Suprapubic skin (tissue), 4 donors: Measurements from ENCODE around the gene NOSIP.

Source experiments
- POLR2A ChIP-seq, 2 donors: fragments of 450-650 bp; IDR thresholded peaks; one replicate each; pipeline ENCODE4 v1.6.1; 2017; ENCODE audit warnings: antibody characterized with exemption in 2 of 2, mild to moderate bottlenecking in 2 of 2, moderate library complexity in 2 of 2
- POLR2AphosphoS5 ChIP-seq, 3 donors: sonication (generic); formaldehyde crosslinking; IDR thresholded peaks; one replicate each; pipeline ENCODE4 v1.6.1; 2017; ENCODE audit warnings: antibody characterized with exemption in 3 of 3
- TF ChIP-seq, protein P1 (sequence below), 2 donors: fragments of 200-600 bp in 1 of 2; fragments of 450-650 bp in 1 of 2; sonication (generic) in 1 of 2; IDR thresholded peaks; one replicate each; pipeline ENCODE4 v1.5.1; 2016 to 2019; ENCODE audit warnings: antibody characterized with exemption in 2 of 2, mild to moderate bottlenecking in 1 of 2, moderate library complexity in 1 of 2

DNA sequence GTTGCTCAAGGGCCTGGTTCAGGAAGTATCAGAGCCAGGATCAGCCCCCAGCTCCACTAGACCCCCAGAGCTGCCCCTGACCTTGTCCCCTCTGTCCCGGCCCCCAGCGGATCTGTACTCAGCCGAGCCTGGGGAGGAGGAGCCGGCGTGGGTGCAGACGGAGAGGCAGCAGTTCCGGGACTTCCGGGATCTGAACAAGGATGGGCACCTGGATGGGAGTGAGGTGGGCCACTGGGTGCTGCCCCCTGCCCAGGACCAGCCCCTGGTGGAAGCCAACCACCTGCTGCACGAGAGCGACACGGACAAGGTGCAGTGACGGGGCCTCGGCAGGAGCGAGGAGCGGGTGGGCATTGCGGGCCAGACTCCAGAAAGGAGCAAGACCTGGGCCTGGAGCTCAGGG lies 37.9 kb downstream of the NOSIP start:
- TF ChIP-seq, protein P1, sequence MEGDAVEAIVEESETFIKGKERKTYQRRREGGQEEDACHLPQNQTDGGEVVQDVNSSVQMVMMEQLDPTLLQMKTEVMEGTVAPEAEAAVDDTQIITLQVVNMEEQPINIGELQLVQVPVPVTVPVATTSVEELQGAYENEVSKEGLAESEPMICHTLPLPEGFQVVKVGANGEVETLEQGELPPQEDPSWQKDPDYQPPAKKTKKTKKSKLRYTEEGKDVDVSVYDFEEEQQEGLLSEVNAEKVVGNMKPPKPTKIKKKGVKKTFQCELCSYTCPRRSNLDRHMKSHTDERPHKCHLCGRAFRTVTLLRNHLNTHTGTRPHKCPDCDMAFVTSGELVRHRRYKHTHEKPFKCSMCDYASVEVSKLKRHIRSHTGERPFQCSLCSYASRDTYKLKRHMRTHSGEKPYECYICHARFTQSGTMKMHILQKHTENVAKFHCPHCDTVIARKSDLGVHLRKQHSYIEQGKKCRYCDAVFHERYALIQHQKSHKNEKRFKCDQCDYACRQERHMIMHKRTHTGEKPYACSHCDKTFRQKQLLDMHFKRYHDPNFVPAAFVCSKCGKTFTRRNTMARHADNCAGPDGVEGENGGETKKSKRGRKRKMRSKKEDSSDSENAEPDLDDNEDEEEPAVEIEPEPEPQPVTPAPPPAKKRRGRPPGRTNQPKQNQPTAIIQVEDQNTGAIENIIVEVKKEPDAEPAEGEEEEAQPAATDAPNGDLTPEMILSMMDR (IDR thresholded peaks at IDR 0.05): no peak
- TF ChIP-seq POLR2A (IDR thresholded peaks at IDR 0.05): no peak
- TF ChIP-seq POLR2AphosphoS5 (IDR thresholded peaks at IDR 0.05): no peak
